NCI-H2081 (cell line): Measurements from ENCODE around the gene F2RL1.
"Not testable (repeated sequence)": the region's sequence is repeated elsewhere in the genome, so short reads cannot be mapped to it uniquely, and the experiment has no call there.

Experiments
- DNase-seq, 2 experiments: peaks; one replicate each; lab custom pipeline; 2025; lab: John Stamatoyannopoulos, UW

Gene F2RL1

GRCh38 chr5:76805821-76806505, 12.9 kb upstream of the F2RL1 start:
- DNase-seq, result no peak

DNA sequence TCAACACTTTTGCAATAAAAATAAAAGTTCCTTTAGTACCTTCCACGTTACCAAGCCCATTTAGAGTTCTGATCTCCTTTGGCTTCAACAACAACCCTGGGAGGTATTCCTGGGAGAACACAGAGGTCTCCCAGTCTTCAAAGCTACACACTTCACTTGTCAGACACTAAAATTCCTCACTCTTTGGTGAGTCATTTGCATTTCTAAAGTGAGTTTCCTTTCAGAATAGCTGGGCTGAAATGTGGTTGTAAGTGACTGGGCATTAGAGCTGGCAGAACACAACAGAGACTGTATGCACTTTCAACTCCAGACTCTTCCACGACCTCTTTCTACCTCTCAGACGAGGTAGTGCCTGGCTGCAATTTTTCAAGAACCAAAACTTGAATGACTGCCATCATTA, 11.5 kb upstream of the F2RL1 start:
- no peak for DNase-seq

- DNase-seq, result no peak
Observed at GRCh38 chr5:76808141-76808691, 10.6 kb upstream of the F2RL1 start.

DNA sequence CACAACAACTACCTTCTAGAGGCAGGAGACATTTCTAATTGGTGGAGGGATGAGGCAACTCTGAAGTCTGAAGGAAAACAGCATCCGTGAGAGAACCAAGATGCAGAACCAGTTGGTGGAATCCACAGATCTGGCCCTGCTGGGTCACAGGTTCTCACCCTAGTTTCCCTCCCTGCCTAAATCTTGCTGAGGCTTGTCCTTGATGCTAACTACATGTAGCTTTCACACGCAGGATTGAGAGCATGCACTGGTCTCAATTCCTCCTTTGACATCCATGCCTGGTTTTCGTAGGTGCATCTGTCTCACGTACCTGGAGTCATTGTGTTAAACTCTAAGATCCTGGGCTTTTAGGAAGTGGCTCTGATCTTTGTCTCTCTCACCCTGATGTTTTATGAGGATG, 9.7 kb upstream of the F2RL1 start:
- no peak for DNase-seq

GRCh38 chr5:76810236-76810635, 8.6 kb upstream of the F2RL1 start:
- DNase-seq, result no peak

GRCh38 chr5:76811214-76811613, 7.6 kb upstream of the F2RL1 start:
- DNase-seq, result no peak

- not testable (repeated sequence) for DNase-seq
Observed at GRCh38 chr5:76812209-76812608, 6.6 kb upstream of the F2RL1 start.

GRCh38 chr5:76813982-76814562, 4.8 kb upstream of the F2RL1 start:
- no peak for DNase-seq

DNA sequence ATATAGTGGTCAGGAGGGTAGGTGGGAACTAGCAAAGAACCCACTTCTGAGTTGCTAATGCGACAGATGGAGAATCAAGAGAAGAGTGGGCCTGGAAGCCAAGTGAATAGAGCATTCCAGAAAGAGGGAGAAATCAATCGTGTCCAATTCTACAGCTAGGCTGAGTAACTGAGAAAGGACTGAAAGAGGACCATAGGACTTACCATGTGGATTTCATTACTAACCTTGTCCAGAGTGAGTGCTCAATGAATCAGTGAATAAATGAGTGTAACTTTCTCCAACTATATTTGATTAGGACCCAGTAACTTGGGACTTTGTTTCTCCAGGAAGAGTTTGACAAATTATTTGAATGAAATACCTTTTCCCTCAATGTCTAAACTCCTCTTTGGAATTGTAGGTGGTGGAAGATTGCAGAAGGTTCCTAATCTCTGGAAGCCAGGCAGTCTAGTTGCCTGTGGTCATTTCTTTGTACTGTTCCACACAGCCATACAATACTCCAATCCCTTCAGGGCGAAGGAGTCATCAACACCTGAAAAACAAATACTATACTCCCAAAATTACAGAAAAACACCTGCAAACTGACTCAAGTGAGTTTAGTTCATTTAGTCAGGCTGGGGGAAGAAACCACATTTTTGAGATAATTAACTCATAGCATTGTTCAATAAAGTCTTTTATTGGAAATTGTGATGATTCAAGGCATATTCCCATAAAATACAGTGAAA, 2.6 kb upstream of the F2RL1 start:
- DNase-seq, result no peak

DNA sequence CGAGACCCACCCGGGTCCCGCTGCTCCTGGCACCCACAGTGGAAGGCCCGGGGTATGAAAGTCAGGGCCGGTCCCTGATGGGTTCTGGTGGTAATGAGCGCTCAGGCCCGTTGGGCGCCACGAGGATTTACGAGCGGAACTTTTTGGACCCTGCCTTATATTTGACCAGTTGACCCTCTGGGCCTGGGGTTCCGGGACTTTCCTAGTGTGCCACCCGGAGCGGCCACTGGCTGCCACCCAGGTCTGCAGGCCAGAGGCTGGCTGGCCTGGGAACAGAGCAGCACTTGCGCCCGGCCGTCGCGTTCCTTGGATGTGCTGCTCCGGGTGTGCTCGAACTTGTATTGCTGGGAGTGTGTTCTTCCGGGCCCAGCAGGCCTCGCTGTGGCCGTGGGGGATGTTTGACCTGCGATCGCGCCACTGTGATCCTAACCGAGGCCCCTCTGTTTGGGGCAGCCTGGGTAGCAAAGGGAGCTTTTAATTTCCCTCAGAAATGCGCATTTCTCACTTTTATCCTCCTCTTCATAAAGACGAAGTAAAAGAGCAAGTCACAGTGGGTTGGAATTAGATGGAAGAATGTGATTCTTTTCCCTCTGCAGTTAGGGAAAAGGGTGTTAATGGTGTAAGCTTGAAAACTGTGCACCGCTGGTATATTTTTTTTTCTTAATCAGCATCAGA, 1.2 kb downstream of the F2RL1 start:
- DNase-seq, result no peak

- no peak for DNase-seq
Observed at GRCh38 chr5:76820526-76820890, 1.7 kb downstream of the F2RL1 start.

GRCh38 chr5:76821136-76821535, 2.3 kb downstream of the F2RL1 start:
- no peak for DNase-seq

DNA sequence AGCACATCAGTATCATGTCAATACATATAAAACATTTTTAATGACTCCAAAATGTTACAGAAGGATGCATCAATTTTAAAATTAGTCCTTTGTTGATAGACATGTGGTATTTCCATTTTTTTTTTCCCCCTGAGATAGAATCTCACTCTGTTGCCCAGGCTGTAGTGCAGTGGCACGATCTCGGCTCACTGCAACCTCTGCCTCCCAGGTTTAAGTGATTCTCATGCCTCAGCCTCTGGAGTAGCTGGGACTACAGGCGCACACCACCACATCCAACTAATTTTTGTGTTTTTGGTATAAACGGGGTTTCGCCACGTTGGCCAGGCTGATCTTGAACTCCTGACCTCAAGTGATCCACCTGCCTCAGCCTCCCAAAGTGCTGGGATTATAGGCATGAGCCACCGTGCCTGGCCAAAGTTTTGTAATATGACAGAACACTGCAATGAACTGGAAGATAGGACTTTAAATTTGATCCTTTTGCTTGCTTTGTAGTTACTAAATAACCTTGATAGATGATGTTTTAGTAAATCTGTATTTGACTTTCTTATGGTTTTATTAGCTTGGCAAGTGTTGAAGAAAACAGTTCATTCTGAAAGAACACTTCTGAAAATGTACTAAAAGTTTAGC, 3.4 kb downstream of the F2RL1 start:
- not testable (repeated sequence) for DNase-seq

- DNase-seq, result not testable (repeated sequence)
Observed at GRCh38 chr5:76826416-76826815, 7.6 kb downstream of the F2RL1 start.

GRCh38 chr5:76831110-76831452, 12.3 kb downstream of the F2RL1 start:
- no peak for DNase-seq

GRCh38 chr5:76836181-76836580, 17.4 kb downstream of the F2RL1 start:
- no peak for DNase-seq

GRCh38 chr5:76836585-76836984, 17.8 kb downstream of the F2RL1 start:
- DNase-seq, result no peak

DNA sequence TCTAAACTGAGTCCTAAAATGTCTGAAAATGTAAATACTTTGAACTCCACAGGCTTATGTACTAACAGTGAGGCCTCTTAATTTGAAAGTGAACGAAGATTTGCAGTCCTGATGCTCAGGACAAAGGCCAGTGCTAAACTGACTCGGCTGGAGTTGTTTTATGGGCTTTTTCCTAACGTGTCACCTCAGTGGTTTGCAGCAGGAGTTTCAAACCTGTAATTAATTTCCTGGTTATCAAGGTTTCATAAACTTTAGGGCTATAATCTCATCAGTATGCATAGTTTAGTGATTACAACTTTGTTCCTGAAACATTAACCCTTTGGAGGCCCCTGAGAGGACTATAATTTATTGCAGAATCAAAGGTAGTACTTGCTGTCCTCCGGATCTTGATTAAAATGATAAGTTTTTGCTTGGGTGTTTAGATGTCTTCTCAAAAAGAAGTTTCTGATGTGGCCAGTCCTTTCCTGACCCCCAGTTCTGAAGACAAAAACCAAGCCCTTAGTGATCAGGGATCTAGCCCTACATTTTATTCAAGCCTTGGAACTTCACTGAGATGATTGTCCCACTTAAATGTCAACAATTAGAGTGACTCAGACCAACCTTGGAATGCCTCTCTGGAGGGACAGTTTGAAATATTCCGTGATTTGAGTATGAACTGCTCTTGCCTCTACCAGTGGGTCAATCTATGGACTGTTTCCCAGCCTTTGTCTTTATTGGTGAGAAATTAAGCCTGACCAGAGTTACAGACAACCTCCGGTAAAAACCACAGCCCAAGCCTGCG, 19.8 kb downstream of the F2RL1 start:
- no peak for DNase-seq

DNA sequence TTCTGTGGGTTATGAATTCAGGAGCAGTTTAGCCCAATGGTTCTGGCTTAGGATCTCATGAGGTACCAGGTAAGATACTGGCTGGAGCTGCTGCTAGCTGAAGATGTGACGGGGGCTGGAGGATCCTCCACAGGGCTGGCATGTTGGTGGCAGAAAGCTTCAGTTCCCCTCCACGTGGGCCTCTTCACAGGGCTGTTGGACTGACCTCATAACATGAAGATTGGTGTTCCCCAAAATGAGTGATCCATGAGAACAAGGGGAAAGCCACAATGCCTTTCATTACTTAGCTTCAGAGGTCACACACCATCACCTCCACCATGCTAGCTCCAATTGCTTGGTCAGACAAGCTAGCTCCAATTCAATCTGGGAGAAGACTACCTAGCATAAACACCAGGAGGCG, 22.5 kb downstream of the F2RL1 start:
- DNase-seq, result no peak

- peak in 1 of 2 experiments; percentile 55 for DNase-seq
Observed at GRCh38 chr5:76845890-76846289, 27.1 kb downstream of the F2RL1 start.
